A673 (cell line): Measurements from ENCODE around the gene ASB11. TPM values are rescaled to one million over a fixed set of nuclear protein-coding genes. Genes with fewer than 3 reads are reported as not detected.

Experiments used
- BruUV-seq: library from RNA; stranded (reverse); fragments of 400-500 nt; replicated peaks from 2 replicates; lab custom pipeline; 2021; lab: Mats Ljungman, UMichigan
- CTCF ChIA-PET: fragments of 300-600 bp; sonication (Branson Sonifier 250); formaldehyde crosslinking; loops from one replicate; lab custom pipeline; 2022; ENCODE audit warnings: antibody characterized with exemption; lab: Charles Lee
- POLR2A ChIA-PET: fragments of 300-600 bp; sonication (Branson Sonifier 250); formaldehyde crosslinking; loops from one replicate; lab custom pipeline; 2022; ENCODE audit warnings: antibody characterized with exemption; ENCODE audit not compliant: low non-redundant PET; lab: Charles Lee
- DNase-seq: peaks from one replicate; pipeline ENCODE4 v3.0.0-alpha.2; 2015; ENCODE audit warnings: low spot score
- H3K27ac ChIP-seq: fragments of 200-600 bp; sonication (generic); 2 replicates; pipeline ENCODE4 v1.5.1; 2016; ENCODE audit warnings: mixed run types, low read depth, mild to moderate bottlenecking, mixed read lengths, antibody characterized with exemption, low read length; ENCODE audit not compliant: poor library complexity, severe bottlenecking
- H3K27me3 ChIP-seq: fragments of 200-600 bp; sonication (generic); replicated peaks from 2 replicates; pipeline ENCODE4 v1.6.1; 2017; ENCODE audit warnings: mixed run types, low read depth, mild to moderate bottlenecking, mixed read lengths, antibody characterized with exemption, low read length; ENCODE audit not compliant: insufficient read depth, poor library complexity
- H3K36me3 ChIP-seq: fragments of 200-600 bp; sonication (generic); 2 replicates; pipeline ENCODE4 v1.6.1; 2016; ENCODE audit warnings: mixed run types, mild to moderate bottlenecking, mixed read lengths, antibody characterized with exemption, low read length; ENCODE audit not compliant: insufficient read depth, poor library complexity, severe bottlenecking
- H3K4me1 ChIP-seq: fragments of 200-600 bp; sonication (generic); 2 replicates; pipeline ENCODE4 v1.6.1; 2017; ENCODE audit warnings: mixed run types, mild to moderate bottlenecking, mixed read lengths, antibody characterized with exemption, low read length; ENCODE audit not compliant: insufficient read depth, poor library complexity, severe bottlenecking
- H3K4me3 ChIP-seq: fragments of 200-600 bp; sonication (generic); 2 replicates; pipeline ENCODE4 v1.5.1; 2016; ENCODE audit warnings: low read depth, mixed run types, mild to moderate bottlenecking, mixed read lengths, low read length; ENCODE audit not compliant: poor library complexity, severe bottlenecking
- H3K9me3 ChIP-seq: fragments of 200-600 bp; sonication (generic); 2 replicates; pipeline ENCODE4 v1.6.1; 2016; ENCODE audit warnings: mixed run types, low read depth, mild to moderate bottlenecking, mixed read lengths, antibody characterized with exemption, low read length; ENCODE audit not compliant: poor library complexity, severe bottlenecking
- EZH2 ChIP-seq: fragments of 200-600 bp; sonication (generic); IDR thresholded peaks from 2 replicates; pipeline ENCODE4 v1.6.1; 2017; ENCODE audit warnings: borderline replicate concordance, low read depth, mild to moderate bottlenecking, mixed read lengths, antibody characterized with exemption, low read length; ENCODE audit not compliant: poor library complexity, severe bottlenecking
- intact Hi-C: fragments of 100-400 bp; cut with micrococcal nuclease; formaldehyde crosslinking; loops from one replicate; pipeline ENCODE4 v1.10.0; 2022; ENCODE audit not compliant: unreplicated experiment
- total RNA-seq: library from RNA; stranded (reverse); gene quantifications from 2 replicates; pipeline ENCODE4 v1.2.3, GENCODE V29; 2021
- TF ChIP-seq, protein P1 (sequence below): fragments of 300-800, 200-600 bp; sonication (generic); conservative IDR thresholded peaks from 2 replicates; pipeline ENCODE4 v1.5.1; 2017; ENCODE audit warnings: low read depth, mild to moderate bottlenecking, antibody characterized with exemption, low read length, moderate library complexity, mixed read lengths

ASB11 gene
- total RNA-seq, 1 experiment from 2014 or later = 0.62 TPM

DNA sequence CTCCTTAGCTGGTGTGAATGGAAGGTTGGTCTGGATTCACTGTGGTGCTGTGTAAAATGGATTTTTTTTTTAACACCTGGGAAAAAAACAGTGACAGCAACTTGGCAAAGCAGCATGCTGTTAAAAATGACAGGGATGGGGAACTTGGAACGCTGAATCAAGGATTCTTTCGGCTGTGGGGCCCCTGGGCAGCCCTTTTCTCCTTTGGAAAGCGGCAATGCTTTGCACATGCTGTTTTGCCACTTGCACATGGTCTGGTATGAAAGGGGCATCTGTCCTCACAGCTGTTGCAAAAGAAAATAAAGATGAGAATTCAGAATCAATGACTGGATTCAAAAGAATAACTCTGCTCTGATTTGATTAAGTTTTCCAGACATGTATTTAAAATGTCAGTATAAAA is 30.5 kb upstream of the ASB11 start:
- intact Hi-C loops = loop anchor here (10.0 kb wide), 1 partner anchor 329 kb away; no protein-coding TSS in a partner anchor
- peaks cover 8% of the 10 kb centered on the region for H3K27me3 ChIP-seq
- H3K4me1 ChIP-seq = no peaks in the 10 kb centered on the region
- ChIA-PET POLR2A (no interaction called here), CTCF (interaction anchor here (0.7 kb wide), 1 partner anchor 13 kb away, joined by 4 read pairs; no protein-coding TSS in a partner anchor)
- no peaks in the 10 kb centered on the region for H3K36me3 ChIP-seq
- H3K4me3 ChIP-seq = no peak overlapping the region
- BruUV-seq = no TSS peak
- TF ChIP-seq EZH2 = no peak
- TF ChIP-seq, protein P1, sequence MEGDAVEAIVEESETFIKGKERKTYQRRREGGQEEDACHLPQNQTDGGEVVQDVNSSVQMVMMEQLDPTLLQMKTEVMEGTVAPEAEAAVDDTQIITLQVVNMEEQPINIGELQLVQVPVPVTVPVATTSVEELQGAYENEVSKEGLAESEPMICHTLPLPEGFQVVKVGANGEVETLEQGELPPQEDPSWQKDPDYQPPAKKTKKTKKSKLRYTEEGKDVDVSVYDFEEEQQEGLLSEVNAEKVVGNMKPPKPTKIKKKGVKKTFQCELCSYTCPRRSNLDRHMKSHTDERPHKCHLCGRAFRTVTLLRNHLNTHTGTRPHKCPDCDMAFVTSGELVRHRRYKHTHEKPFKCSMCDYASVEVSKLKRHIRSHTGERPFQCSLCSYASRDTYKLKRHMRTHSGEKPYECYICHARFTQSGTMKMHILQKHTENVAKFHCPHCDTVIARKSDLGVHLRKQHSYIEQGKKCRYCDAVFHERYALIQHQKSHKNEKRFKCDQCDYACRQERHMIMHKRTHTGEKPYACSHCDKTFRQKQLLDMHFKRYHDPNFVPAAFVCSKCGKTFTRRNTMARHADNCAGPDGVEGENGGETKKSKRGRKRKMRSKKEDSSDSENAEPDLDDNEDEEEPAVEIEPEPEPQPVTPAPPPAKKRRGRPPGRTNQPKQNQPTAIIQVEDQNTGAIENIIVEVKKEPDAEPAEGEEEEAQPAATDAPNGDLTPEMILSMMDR = no peak
- DNase-seq = no peak
- H3K9me3 ChIP-seq = no peaks in the 10 kb centered on the region
- H3K27ac ChIP-seq = no peak overlapping the region

DNA sequence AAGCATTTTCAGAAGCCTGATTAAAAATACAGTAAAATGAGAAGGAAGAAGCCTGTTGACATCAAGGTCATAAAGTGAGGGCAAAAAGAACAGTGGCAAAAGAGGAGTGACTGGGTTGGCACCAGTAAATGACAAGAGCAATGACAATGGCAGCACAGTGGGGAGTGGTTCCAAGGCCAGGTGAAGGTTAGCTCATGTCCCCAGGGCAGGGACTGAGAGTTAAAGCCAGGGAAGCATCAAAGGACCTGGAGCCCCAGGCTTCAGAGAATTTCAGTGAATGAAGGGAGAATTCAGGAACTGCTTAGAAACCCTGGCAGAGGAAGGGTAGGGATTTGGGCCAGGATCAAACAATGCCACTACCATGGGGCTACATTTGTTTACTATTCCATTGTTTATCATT is 28.7 kb upstream of the ASB11 start:
- H3K4me1 ChIP-seq = no peaks in the 10 kb centered on the region
- H3K27ac ChIP-seq = no peak overlapping the region
- H3K9me3 ChIP-seq = no peaks in the 10 kb centered on the region
- no peak for DNase-seq
- POLR2A ChIA-PET = no interaction called here
- TF ChIP-seq, protein P1 = no peak
- no peak for TF ChIP-seq EZH2
- no peaks in the 10 kb centered on the region for H3K36me3 ChIP-seq
- CTCF ChIA-PET = no interaction called here
- no peak overlapping the region for H3K4me3 ChIP-seq
- intact Hi-C loops = loop anchor here (10.0 kb wide), 1 partner anchor 331 kb away; no protein-coding TSS in a partner anchor
- BruUV-seq = no TSS peak
- H3K27me3 ChIP-seq = peaks cover 16% of the 10 kb centered on the region

DNA sequence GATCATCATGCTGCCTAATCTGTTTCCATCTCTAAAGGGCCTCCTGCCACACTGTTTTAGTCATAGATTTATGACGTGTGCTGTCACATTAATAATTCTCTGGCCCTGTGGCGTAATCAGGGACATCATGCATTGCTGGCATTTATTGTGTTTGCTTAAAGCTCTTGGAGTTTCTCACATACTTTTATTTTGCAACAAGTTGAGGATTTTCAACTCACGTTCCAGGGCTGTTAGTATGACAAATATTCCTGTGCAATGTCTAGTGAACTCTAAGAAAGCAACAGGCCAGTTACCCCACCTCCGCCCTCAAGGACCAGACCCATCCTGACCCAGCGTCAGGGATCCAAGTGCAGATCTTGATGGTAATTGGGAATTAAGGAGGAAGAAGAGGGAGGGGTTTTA is 27.6 kb upstream of the ASB11 start:
- CTCF ChIA-PET = no interaction called here
- POLR2A ChIA-PET = no interaction called here

More for the DNA sequence above, 27.6 kb upstream of the ASB11 start:
- TF ChIP-seq, protein P1 = no peak
- TF ChIP-seq EZH2 = no peak
- intact Hi-C loops = loop anchor here (10.0 kb wide), 1 partner anchor 332 kb away; no protein-coding TSS in a partner anchor
- no peak overlapping the region for H3K27ac ChIP-seq
- peak; percentile 27 for DNase-seq
- H3K36me3 ChIP-seq = no peaks in the 10 kb centered on the region
- peaks cover 26% of the 10 kb centered on the region for H3K27me3 ChIP-seq
- no TSS peak for BruUV-seq
- H3K9me3 ChIP-seq = no peaks in the 10 kb centered on the region
- no peak overlapping the region for H3K4me3 ChIP-seq
- H3K4me1 ChIP-seq = no peaks in the 10 kb centered on the region
